PFSK-1 (cell line): ENCODE measurements around the gene RANBP2.

ENCODE experiments used
- FOXP2 ChIP-seq: optimal IDR thresholded peaks from 2 replicates; pipeline ENCODE3; 2011; ENCODE audit warnings: borderline replicate concordance, control low read depth, inconsistent platforms; ENCODE audit not compliant: insufficient read depth; ENCODE audit errors: extremely low read length, extremely low read depth
- POLR2AphosphoS5 ChIP-seq: IDR thresholded peaks from 2 replicates; pipeline ENCODE4 v1.6.1; 2012; ENCODE audit warnings: low read depth, mild to moderate bottlenecking, control low read depth, low read length, moderate library complexity
- REST ChIP-seq, 2 experiments: IDR thresholded peaks; 2 replicates each; pipeline versions ENCODE4 v1.6.1 to v1.8.0; 2011 to 2012; ENCODE audit warnings: low read depth in 2 of 2, low read length in 2 of 2, control low read depth in 1 of 2, inconsistent platforms in 1 of 2, mild to moderate bottlenecking in 1 of 2, moderate library complexity in 1 of 2; ENCODE audit not compliant: insufficient read depth in 1 of 2
- SIN3A ChIP-seq: IDR thresholded peaks from 2 replicates; pipeline ENCODE4 v1.6.1; 2012; ENCODE audit warnings: mild to moderate bottlenecking, low read length, moderate library complexity, borderline replicate concordance; ENCODE audit not compliant: insufficient read depth
- TAF1 ChIP-seq: IDR thresholded peaks from 2 replicates; pipeline ENCODE4 v1.6.1; 2012; ENCODE audit warnings: low read length, control low read depth, borderline replicate concordance; ENCODE audit not compliant: insufficient read depth

Gene RANBP2

GRCh38 chr2:108833219-108833618 is 113.9 kb downstream of the RANBP2 start:
- TF ChIP-seq TAF1 (no peak), REST (IDR thresholded peaks at IDR 0.05; ENCODE audit: insufficient read depth in 1 of 2, low read depth in 2 of 2, low read length in 2 of 2) (no peak), POLR2AphosphoS5 (no peak), SIN3A (no peak)

- TF ChIP-seq TAF1, result no peak
- no peak for TF ChIP-seq REST (IDR thresholded peaks at IDR 0.05; ENCODE audit: insufficient read depth in 1 of 2, low read depth in 2 of 2, low read length in 2 of 2)
- no peak for TF ChIP-seq SIN3A
- TF ChIP-seq FOXP2, result no peak
- TF ChIP-seq POLR2AphosphoS5, result no peak
Observed at GRCh38 chr2:108834620-108835019, 115.3 kb downstream of the RANBP2 start.

- no peak for TF ChIP-seq SIN3A
- no peak for TF ChIP-seq FOXP2
- no peak for TF ChIP-seq TAF1
- no peak for TF ChIP-seq POLR2AphosphoS5
- TF ChIP-seq REST (IDR thresholded peaks at IDR 0.05; ENCODE audit: insufficient read depth in 1 of 2, low read depth in 2 of 2, low read length in 2 of 2), result no peak
Observed at GRCh38 chr2:108835040-108835439, 115.8 kb downstream of the RANBP2 start.
